MM.1S (cell line): ENCODE data around the gene R3HDM4.

Experiments used
- DNase-seq: peaks from one replicate; pipeline ENCODE4 v3.0.0-alpha.2; 2015
- H2AFZ ChIP-seq: fragments of 300-600 bp; sonication (generic); 2 replicates; pipeline ENCODE4 v1.6.0; 2016; ENCODE audit warnings: antibody characterized with exemption, low read length
- H3F3A ChIP-seq: fragments of 300-600 bp; sonication (generic); 2 replicates; pipeline ENCODE4 v1.6.1; 2016; ENCODE audit warnings: mild to moderate bottlenecking, antibody characterized with exemption, low read length, moderate library complexity, mixed read lengths; ENCODE audit not compliant: insufficient read depth
- H3K27ac ChIP-seq: fragments of 300-600 bp; sonication (generic); 2 replicates; pipeline ENCODE4 v1.5.1; 2016; ENCODE audit warnings: mild to moderate bottlenecking, low read length
- H3K27me3 ChIP-seq: fragments of 300-600 bp; sonication (generic); replicated peaks from 2 replicates; pipeline ENCODE4 v1.6.0; 2016; ENCODE audit warnings: low read length; ENCODE audit not compliant: insufficient read depth
- H3K36me3 ChIP-seq: fragments of 300-600 bp; sonication (generic); replicated peaks from 2 replicates; pipeline ENCODE4 v1.6.1; 2016; ENCODE audit warnings: mild to moderate bottlenecking, low read length, mixed read lengths; ENCODE audit not compliant: insufficient read depth
- H3K4me1 ChIP-seq: fragments of 300-600 bp; sonication (generic); 2 replicates; pipeline ENCODE4 v1.6.1; 2016; ENCODE audit warnings: low read length, mixed read lengths
- H3K4me2 ChIP-seq: fragments of 300-600 bp; sonication (generic); 2 replicates; pipeline ENCODE4 v1.6.0; 2016; ENCODE audit warnings: low read depth, low read length
- H3K4me3 ChIP-seq: fragments of 300-600 bp; sonication (generic); 2 replicates; pipeline ENCODE4 v1.5.1; 2016; ENCODE audit warnings: low read length, mixed read lengths
- H3K79me2 ChIP-seq: fragments of 300-600 bp; sonication (generic); 2 replicates; pipeline ENCODE4 v1.6.1; 2016; ENCODE audit warnings: mixed run types, low read length, mixed read lengths
- H3K9ac ChIP-seq: fragments of 300-600 bp; sonication (generic); 2 replicates; pipeline ENCODE4 v1.6.1; 2016; ENCODE audit warnings: low read length, mixed read lengths
- H3K9me2 ChIP-seq: fragments of 300-600 bp; sonication (generic); replicated peaks from 2 replicates; pipeline ENCODE4 v1.6.1; 2016; ENCODE audit warnings: mild to moderate bottlenecking, low read length, mixed read lengths; ENCODE audit not compliant: insufficient read depth
- H3K9me3 ChIP-seq: fragments of 300-600 bp; sonication (generic); replicated peaks from 2 replicates; pipeline ENCODE4 v1.6.1; 2016; ENCODE audit warnings: mild to moderate bottlenecking, low read length, mixed read lengths; ENCODE audit not compliant: insufficient read depth
- H4K20me1 ChIP-seq: fragments of 300-600 bp; sonication (generic); 2 replicates; pipeline ENCODE4 v1.6.1; 2016; ENCODE audit warnings: mild to moderate bottlenecking, low read length, moderate library complexity, mixed read lengths; ENCODE audit not compliant: insufficient read depth
- CTCF ChIP-seq: fragments of 300-600 bp; sonication (generic); IDR thresholded peaks from 2 replicates; pipeline ENCODE4 v1.5.1; 2016; ENCODE audit warnings: antibody characterized with exemption, low read length, mixed read lengths
- EZH2 ChIP-seq: fragments of 300-600 bp; sonication (generic); optimal IDR thresholded peaks from 2 replicates; pipeline ENCODE3; 2017; ENCODE audit warnings: low read depth, mild to moderate bottlenecking, antibody characterized with exemption, low read length, mixed read lengths
- EZH2phosphoT487 ChIP-seq: fragments of 300-600 bp; sonication (generic); IDR thresholded peaks from 2 replicates; pipeline ENCODE4 v1.6.1; 2018; ENCODE audit warnings: antibody characterized with exemption, low read length

Gene R3HDM4

GRCh38 chr19:950352-951066 lies 37.5 kb upstream of the R3HDM4 start:
- Histone ChIP-seq H3K9ac (no peak overlapping the region), H3K9me3 (no peaks in the 10 kb centered on the region), H3K4me1 (no peaks in the 10 kb centered on the region), H3K4me3 (no peak overlapping the region), H4K20me1 (no peaks in the 10 kb centered on the region), H3K36me3 (no peaks in the 10 kb centered on the region), H3K4me2 (no peak overlapping the region), H2AFZ (no peak overlapping the region), H3K9me2 (no peaks in the 10 kb centered on the region), H3K79me2 (peaks cover 27% of the 10 kb centered on the region; the same call in 1 of the 2 replicates), H3K27me3 (no peaks in the 10 kb centered on the region), H3K27ac (no peak overlapping the region), H3F3A (no peaks in the 10 kb centered on the region)
- DNase-seq: no peak
- TF ChIP-seq EZH2phosphoT487 (no peak), EZH2 (no peak), CTCF (no peak)

- DNase-seq: no peak
- H3K27me3 ChIP-seq: no peaks in the 10 kb centered on the region
- TF ChIP-seq EZH2phosphoT487: no peak
- no peak for TF ChIP-seq EZH2
- no peak for TF ChIP-seq CTCF
- no peaks in the 10 kb centered on the region for H3K9me2 ChIP-seq
- no peak overlapping the region for H2AFZ ChIP-seq
- no peaks in the 10 kb centered on the region for H3K4me1 ChIP-seq
- no peaks in the 10 kb centered on the region for H4K20me1 ChIP-seq
- no peak overlapping the region for H3K9ac ChIP-seq
- peaks cover 25% of the 10 kb centered on the region for H3K79me2 ChIP-seq
- no peaks in the 10 kb centered on the region for H3F3A ChIP-seq
- no peak overlapping the region for H3K4me3 ChIP-seq
- H3K36me3 ChIP-seq: no peaks in the 10 kb centered on the region
- no peak overlapping the region for H3K4me2 ChIP-seq
- H3K27ac ChIP-seq: no peak overlapping the region
- H3K9me3 ChIP-seq: no peaks in the 10 kb centered on the region
These were observed 36.0 kb upstream of the R3HDM4 start for GRCh38 chr19:948842-949496.

GRCh38 chr19:947707-948539 lies 34.9 kb upstream of the R3HDM4 start:
- Histone ChIP-seq H3K9ac (no peak overlapping the region), H3K4me3 (no peak overlapping the region), H3K9me2 (no peaks in the 10 kb centered on the region), H3K27ac (no peak overlapping the region), H3K27me3 (no peaks in the 10 kb centered on the region), H2AFZ (no peak overlapping the region), H3K4me1 (no peaks in the 10 kb centered on the region), H4K20me1 (no peaks in the 10 kb centered on the region), H3K9me3 (no peaks in the 10 kb centered on the region), H3K36me3 (no peaks in the 10 kb centered on the region), H3K4me2 (no peak overlapping the region), H3K79me2 (peaks cover 24% of the 10 kb centered on the region), H3F3A (no peaks in the 10 kb centered on the region)
- no peak for DNase-seq
- TF ChIP-seq CTCF: no peak
- no peak for TF ChIP-seq EZH2
- TF ChIP-seq EZH2phosphoT487: no peak
